Peyer's patch (tissue), 4 donors: ENCODE measurements around the gene FBH1. TPM values are rescaled to one million over a fixed set of nuclear protein-coding genes. Genes with fewer than 3 reads are reported as not detected.

Experiments used
- DNase-seq, 3 donors: peaks; one replicate each; pipeline ENCODE4 v3.0.0-alpha.2; 2017 to 2019
- H3K27ac ChIP-seq, 4 donors: fragments of 200-600 bp; sonication (generic); one replicate each; pipeline ENCODE4 v1.5.1; 2016 to 2019
- H3K27me3 ChIP-seq, 2 donors: fragments of 200-600 bp; sonication (generic); one replicate each; pipeline ENCODE4 v1.5.1; 2019
- H3K36me3 ChIP-seq, 3 donors: fragments of 200-600 bp; sonication (generic); one replicate each; pipeline ENCODE4 v1.5.1; 2016 to 2019
- H3K4me1 ChIP-seq, 4 donors: fragments of 200-600 bp; sonication (generic); one replicate each; pipeline ENCODE4 v1.5.1; 2016 to 2019
- H3K4me3 ChIP-seq, 4 donors: fragments of 200-600 bp; sonication (generic); 1 replicate in 3 of 4; 2 replicates in 1 of 4; pipeline ENCODE4 v1.5.1; 2016 to 2019; ENCODE audit warnings: mild to moderate bottlenecking in 1 of 4
- H3K9me3 ChIP-seq, 4 donors: fragments of 200-600 bp; sonication (generic); one replicate each; pipeline ENCODE4 v1.5.1; 2016 to 2019; ENCODE audit warnings: mild to moderate bottlenecking in 1 of 4
- CTCF ChIP-seq, 6 experiments: fragments of 450-650 bp in 4 of 6; fragments of 200-600 bp in 2 of 6; sonication (generic) in 1 of 6; IDR thresholded peaks; one replicate each; pipeline ENCODE4 v1.5.1; 2017 to 2019; ENCODE audit warnings: antibody characterized with exemption in 6 of 6, mild to moderate bottlenecking in 3 of 6, moderate library complexity in 1 of 6
- POLR2A ChIP-seq, 2 donors: fragments of 450-650 bp; IDR thresholded peaks; one replicate each; pipeline ENCODE4 v1.5.1; 2017; ENCODE audit warnings: antibody characterized with exemption in 2 of 2, mild to moderate bottlenecking in 2 of 2, moderate library complexity in 2 of 2
- total RNA-seq, 4 donors: library from RNA; depleted of rRNA; stranded (reverse); fragments of >200 nt; gene quantifications; one replicate each; pipeline ENCODE4 v1.1.0, GENCODE V29; 2016

FBH1 gene
- total RNA-seq, 4 donors from 2014 or later: 101 to 169 (median 138) TPM

- TF ChIP-seq CTCF (IDR thresholded peaks at IDR 0.05): no peak
- TF ChIP-seq POLR2A (IDR thresholded peaks at IDR 0.05): no peak
- no peak for DNase-seq
- Histone ChIP-seq H3K27ac (no peak overlapping the region), H3K4me1 (no peaks in the 10 kb centered on the region), H3K27me3 (no peaks in the 10 kb centered on the region), H3K9me3 (no peaks in the 10 kb centered on the region), H3K36me3 (peaks cover 0 to 74% (median 0%) of the 10 kb centered on the region in 3 donors), H3K4me3 (no peak overlapping the region)
These were observed 40.2 kb downstream of the FBH1 start for GRCh38 chr10:5930272-5930671.

- H3K27ac ChIP-seq: no peak overlapping the region
- H3K9me3 ChIP-seq: no peaks in the 10 kb centered on the region
- TF ChIP-seq POLR2A (IDR thresholded peaks at IDR 0.05) (no peak), CTCF (IDR thresholded peaks at IDR 0.05) (no peak)
- no peaks in the 10 kb centered on the region for H3K27me3 ChIP-seq
- DNase-seq: no peak
- H3K4me3 ChIP-seq: no peak overlapping the region
- peaks cover 0 to 73% (median 0%) of the 10 kb centered on the region in 3 donors for H3K36me3 ChIP-seq
- no peaks in the 10 kb centered on the region for H3K4me1 ChIP-seq
These were observed 42.3 kb downstream of the FBH1 start for GRCh38 chr10:5932345-5932744.

GRCh38 chr10:5933909-5934546, 44.0 kb downstream of the FBH1 start:
- Histone ChIP-seq H3K36me3 (peaks cover 0 to 67% (median 0%) of the 10 kb centered on the region in 3 donors), H3K4me1 (no peaks in the 10 kb centered on the region), H3K9me3 (no peaks in the 10 kb centered on the region), H3K27ac (no peak overlapping the region), H3K4me3 (no peak overlapping the region), H3K27me3 (no peaks in the 10 kb centered on the region)
- TF ChIP-seq POLR2A (IDR thresholded peaks at IDR 0.05) (no peak), CTCF (IDR thresholded peaks at IDR 0.05) (no peak)
- no peak for DNase-seq

- Histone ChIP-seq H3K27me3 (no peaks in the 10 kb centered on the region), H3K4me3 (no peak overlapping the region), H3K36me3 (peaks cover 0 to 51% (median 0%) of the 10 kb centered on the region in 3 donors), H3K27ac (no peak overlapping the region), H3K4me1 (no peaks in the 10 kb centered on the region), H3K9me3 (no peaks in the 10 kb centered on the region)
- no peak for DNase-seq
- TF ChIP-seq POLR2A (IDR thresholded peaks at IDR 0.05) (no peak), CTCF (IDR thresholded peaks at IDR 0.05) (no peak)
These were observed 45.6 kb downstream of the FBH1 start for GRCh38 chr10:5935628-5936027.

GRCh38 chr10:5937016-5937415, 47.0 kb downstream of the FBH1 start:
- no peaks in the 10 kb centered on the region for H3K9me3 ChIP-seq
- no peaks in the 10 kb centered on the region for H3K27me3 ChIP-seq
- H3K4me1 ChIP-seq: no peaks in the 10 kb centered on the region
- no peak overlapping the region for H3K4me3 ChIP-seq
- peaks cover 0 to 38% (median 0%) of the 10 kb centered on the region in 3 donors for H3K36me3 ChIP-seq
- no peak overlapping the region for H3K27ac ChIP-seq
- no peak for DNase-seq
- TF ChIP-seq POLR2A (IDR thresholded peaks at IDR 0.05) (no peak), CTCF (IDR thresholded peaks at IDR 0.05) (no peak)
